ENCODE data around the gene ARTN.

DNA sequence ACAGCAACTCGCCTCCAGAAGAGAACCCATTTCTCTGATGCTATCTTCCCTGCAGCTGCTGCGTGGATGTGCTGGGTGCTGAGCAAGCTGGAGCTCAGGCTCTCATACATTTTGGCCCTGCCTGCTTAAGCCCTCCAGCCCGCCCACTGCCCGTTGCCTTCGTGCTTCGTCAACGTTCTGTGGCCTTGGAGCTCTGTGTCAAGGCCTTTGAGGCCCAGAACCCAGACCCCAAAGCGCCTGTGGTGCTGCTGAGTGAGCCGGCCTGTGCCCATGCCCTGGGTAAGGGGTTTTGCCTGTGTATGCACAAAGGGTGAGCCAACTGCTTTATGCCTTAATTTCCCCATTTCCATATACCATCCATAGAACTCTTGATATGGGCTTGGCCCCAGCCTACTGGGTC is 37.3 kb downstream of the ARTN start:
- TF ChIP-seq, protein P1, sequence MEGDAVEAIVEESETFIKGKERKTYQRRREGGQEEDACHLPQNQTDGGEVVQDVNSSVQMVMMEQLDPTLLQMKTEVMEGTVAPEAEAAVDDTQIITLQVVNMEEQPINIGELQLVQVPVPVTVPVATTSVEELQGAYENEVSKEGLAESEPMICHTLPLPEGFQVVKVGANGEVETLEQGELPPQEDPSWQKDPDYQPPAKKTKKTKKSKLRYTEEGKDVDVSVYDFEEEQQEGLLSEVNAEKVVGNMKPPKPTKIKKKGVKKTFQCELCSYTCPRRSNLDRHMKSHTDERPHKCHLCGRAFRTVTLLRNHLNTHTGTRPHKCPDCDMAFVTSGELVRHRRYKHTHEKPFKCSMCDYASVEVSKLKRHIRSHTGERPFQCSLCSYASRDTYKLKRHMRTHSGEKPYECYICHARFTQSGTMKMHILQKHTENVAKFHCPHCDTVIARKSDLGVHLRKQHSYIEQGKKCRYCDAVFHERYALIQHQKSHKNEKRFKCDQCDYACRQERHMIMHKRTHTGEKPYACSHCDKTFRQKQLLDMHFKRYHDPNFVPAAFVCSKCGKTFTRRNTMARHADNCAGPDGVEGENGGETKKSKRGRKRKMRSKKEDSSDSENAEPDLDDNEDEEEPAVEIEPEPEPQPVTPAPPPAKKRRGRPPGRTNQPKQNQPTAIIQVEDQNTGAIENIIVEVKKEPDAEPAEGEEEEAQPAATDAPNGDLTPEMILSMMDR (IDR thresholded peaks at IDR 0.05): no peak
- TF ChIP-seq POLR2A (IDR thresholded peaks at IDR 0.05) (no peak), POLR2AphosphoS5 (IDR thresholded peaks at IDR 0.05) (no peak)
